Loucy (cell line): ENCODE results near the gene TAB2.

Source experiments
- EZH2phosphoT487 ChIP-seq: fragments of 200-600 bp; IDR thresholded peaks from 2 replicates; pipeline ENCODE4 v1.6.1; 2018; ENCODE audit warnings: antibody characterized with exemption, mild to moderate bottlenecking, moderate library complexity, borderline replicate concordance
- TF ChIP-seq, protein P1 (sequence below): fragments of 200-600 bp; sonication (generic); conservative IDR thresholded peaks from 2 replicates; pipeline ENCODE4 v1.5.1; 2014; ENCODE audit warnings: mild to moderate bottlenecking, antibody characterized with exemption, low read length

DNA sequence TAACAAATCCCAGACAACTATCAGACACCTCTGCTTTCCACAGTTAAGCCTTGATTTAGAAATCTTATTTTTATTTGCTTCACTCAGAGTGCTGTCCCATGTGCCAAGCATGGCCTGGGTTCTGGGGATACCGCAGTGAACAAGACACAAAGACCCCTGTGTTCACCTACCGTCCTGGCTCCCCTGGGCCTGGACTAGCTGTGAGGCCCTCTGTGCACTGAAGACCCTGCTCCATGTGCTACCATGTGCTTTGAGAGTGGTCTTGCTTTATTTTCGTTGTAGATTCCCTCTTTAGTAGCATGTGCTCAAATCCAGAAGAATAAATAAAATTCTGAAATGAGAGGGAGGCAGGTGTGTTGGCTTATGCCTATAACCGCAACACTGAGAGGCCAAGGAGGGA, 105.1 kb downstream of the TAB2 start:
- TF ChIP-seq, protein P1, sequence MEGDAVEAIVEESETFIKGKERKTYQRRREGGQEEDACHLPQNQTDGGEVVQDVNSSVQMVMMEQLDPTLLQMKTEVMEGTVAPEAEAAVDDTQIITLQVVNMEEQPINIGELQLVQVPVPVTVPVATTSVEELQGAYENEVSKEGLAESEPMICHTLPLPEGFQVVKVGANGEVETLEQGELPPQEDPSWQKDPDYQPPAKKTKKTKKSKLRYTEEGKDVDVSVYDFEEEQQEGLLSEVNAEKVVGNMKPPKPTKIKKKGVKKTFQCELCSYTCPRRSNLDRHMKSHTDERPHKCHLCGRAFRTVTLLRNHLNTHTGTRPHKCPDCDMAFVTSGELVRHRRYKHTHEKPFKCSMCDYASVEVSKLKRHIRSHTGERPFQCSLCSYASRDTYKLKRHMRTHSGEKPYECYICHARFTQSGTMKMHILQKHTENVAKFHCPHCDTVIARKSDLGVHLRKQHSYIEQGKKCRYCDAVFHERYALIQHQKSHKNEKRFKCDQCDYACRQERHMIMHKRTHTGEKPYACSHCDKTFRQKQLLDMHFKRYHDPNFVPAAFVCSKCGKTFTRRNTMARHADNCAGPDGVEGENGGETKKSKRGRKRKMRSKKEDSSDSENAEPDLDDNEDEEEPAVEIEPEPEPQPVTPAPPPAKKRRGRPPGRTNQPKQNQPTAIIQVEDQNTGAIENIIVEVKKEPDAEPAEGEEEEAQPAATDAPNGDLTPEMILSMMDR = no peak
- no peak for TF ChIP-seq EZH2phosphoT487
